ENCODE results near the gene DLGAP3.

Gene DLGAP3

DNA sequence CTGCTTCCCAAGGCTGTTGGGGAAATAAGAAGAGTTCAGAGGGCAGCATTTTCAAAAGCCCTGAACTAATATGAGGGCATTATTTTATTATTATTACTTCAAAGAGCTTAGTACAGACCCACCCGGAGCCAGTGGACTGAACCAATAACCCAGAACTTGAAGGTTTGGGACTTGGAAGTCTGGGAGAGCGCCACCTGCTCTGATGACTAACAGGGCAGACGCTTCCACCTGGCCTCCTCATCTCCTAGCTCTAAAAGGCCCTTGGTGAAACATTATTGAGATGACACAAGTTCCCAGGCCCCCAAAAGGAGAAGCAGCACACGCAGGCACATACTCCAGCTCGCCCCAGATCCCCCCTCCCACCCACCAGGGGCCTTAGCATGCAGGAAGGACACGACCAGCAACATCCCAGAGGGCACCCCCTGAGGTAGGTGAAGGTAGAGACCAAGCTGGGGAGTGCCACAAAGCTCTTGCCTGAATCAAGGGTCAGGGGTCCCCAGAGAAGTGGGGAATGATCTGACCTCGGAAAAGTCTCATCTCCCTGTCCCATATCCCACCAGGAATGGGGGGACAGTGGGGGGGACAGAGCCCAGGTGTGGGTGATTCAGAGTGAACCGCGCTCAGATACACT, 1.3 kb downstream of the DLGAP3 start:
- DNase-seq (ENCODE audit: low spot score) = no peak

- no peak for DNase-seq (ENCODE audit: low spot score)
Measured at GRCh38 chr1:34927316-34927715, 2.1 kb downstream of the DLGAP3 start.

DNA sequence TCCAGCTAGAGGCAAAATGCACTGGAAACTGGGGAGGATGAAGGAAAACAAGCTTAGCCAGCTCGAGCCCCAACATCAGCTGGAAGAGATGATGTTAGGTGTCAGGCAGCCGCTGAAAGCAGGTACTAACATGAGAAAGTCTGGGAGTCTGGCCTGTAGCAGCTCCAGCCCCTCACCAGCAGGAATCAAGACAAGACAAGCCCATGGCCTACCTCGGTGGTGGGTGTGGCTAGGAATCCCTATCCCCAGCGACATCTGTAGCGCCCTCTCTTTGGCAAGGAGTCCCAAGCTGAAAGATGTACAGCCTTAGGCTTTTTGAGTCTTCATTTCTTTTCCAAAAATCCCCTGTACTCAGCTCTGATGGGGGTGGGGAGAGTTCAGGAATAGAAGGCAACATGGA, 2.6 kb downstream of the DLGAP3 start:
- no peak for DNase-seq (ENCODE audit: low spot score)

GRCh38 chr1:34926156-34926555, 3.3 kb downstream of the DLGAP3 start:
- no peak for DNase-seq (ENCODE audit: low spot score)

GRCh38 chr1:34925730-34926129, 3.7 kb downstream of the DLGAP3 start:
- no peak for DNase-seq (ENCODE audit: low spot score)

GRCh38 chr1:34924759-34925555, 4.5 kb downstream of the DLGAP3 start:
- peak; percentile 82 for DNase-seq (ENCODE audit: low spot score)

- no peak for DNase-seq (ENCODE audit: low spot score)
Measured at GRCh38 chr1:34923490-34923889, 6.0 kb downstream of the DLGAP3 start.

DNA sequence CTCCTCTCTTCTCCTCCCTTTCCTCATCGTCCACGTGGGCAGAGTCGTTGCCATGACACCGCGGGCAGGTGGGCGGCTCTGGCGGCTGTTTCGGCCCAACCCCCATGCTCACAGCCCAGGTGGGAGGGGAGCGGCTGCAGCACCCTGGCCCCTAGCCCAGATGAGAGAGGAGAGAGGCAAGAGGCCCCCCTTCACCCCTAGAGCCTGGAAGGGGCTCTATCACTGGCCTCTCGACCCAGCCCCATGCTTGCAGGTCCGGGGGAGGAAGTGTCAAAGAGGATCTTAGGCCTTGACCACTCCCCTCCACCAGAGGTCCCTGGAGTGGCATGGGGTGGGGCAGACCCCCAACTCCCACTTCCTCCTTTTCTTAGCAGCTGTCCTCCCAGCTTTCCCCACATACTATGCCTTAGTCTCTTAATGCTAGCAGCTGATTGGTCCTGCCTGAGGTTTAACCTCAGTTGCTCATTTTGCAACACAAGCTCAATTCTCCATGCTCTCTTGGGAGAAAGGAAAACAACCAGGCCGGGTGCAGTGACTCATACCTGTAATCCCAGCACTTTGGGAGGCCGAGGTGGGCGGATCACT, 10.4 kb downstream of the DLGAP3 start:
- DNase-seq (ENCODE audit: low spot score) = no peak

- no peak for DNase-seq (ENCODE audit: low spot score)
Measured at GRCh38 chr1:34918386-34918976, 11.0 kb downstream of the DLGAP3 start.

GRCh38 chr1:34917017-34917416, 12.4 kb downstream of the DLGAP3 start:
- no peak for DNase-seq (ENCODE audit: low spot score)

DNA sequence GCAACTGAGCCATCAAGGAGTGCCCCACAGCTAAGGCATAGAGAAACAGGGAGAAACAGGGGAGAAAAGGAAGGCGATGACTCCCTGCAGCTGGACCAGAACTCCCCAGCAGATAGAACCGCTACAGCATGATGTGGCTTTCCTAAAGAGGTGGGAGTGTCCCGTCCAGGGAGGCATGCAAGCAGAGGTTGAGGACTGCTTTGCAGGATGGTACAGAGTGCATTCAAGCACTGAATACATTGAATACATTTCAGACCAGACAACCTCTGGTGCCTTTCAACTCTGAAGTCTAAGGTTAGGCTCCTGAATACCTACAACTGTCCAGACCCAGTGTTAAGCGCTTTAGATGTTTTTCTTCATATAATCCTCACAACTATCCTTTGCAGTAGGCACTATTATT, 13.3 kb downstream of the DLGAP3 start:
- DNase-seq (ENCODE audit: low spot score) = no peak

DNA sequence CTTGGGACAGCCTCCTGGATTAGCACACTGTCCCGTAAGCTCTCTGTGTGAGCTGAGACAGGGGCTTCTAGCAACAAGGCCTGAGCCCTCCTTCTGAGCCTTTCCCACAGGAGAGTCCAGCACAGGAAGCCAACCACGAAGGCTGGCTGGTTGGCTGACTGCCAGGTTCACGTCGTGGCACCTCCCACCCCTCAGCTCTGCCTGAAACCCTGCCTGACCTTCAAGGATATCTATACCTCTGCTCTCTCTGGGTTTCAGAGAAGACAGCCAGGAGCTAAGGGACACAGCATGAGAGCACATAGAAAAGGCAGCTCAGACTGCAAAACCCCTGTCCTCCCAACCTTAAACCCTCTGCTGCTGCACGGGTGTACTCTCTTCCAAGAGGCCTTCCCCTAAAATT, 13.9 kb downstream of the DLGAP3 start:
- DNase-seq (ENCODE audit: low spot score) = no peak

DNA sequence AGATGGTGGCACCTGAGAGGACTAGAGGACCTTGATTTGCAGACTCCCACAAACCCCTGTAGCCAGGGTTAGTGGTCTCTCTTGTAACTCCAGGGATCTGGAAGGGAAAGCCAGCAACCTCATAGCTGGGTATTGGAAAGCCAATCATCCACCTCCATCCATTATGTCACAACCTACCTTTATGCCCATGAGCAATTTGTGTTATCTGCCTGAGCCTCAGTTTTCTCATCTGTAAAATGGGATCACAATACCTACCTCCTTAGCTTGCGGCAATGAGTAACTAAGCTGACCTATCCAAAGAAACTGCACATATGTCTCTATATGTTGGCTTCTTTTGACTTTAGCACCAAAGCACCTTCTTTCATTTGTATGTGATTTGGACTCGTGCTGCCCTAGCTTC, 14.5 kb downstream of the DLGAP3 start:
- no peak for DNase-seq (ENCODE audit: low spot score)

DNA sequence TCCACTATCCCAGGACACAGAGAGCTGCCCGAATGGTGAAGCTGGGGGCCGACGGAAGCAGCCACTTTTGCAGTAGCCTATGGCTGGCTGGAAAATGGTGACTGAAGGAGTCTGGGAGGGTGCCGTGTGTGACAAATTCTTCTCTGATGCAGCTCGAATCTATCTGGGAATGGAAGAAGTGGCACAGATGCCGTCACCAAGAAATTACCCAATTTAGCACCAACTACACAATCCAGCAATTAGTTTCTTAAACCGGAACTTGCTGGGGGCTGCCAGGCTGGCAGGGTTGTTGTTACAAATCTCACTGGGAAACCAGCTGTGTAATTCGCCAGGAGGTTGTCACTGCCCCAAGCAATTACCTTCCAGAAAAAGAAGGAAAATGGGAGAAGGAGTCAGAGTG, 18.0 kb downstream of the DLGAP3 start:
- no peak for DNase-seq (ENCODE audit: low spot score)

DNA sequence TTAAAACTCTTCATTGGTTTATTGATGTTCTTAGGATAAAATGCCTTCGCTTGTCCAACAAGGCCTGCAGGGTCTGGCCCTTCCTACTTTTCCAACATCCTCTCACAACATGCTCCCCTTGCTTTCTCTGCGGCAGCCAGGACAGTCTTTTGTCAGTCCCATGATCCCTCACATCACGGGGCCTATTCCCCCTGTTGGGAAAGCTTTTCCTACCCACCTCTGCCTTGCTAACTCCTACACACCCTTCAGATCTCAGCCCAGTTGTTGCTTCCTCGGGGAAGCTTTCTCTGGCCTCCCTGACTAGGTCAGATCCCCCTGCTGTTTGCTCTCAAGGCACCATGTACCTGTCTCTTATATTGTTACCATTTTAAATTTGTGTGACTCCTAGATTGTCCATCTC, 19.0 kb downstream of the DLGAP3 start:
- DNase-seq (ENCODE audit: low spot score) = no peak

DNA sequence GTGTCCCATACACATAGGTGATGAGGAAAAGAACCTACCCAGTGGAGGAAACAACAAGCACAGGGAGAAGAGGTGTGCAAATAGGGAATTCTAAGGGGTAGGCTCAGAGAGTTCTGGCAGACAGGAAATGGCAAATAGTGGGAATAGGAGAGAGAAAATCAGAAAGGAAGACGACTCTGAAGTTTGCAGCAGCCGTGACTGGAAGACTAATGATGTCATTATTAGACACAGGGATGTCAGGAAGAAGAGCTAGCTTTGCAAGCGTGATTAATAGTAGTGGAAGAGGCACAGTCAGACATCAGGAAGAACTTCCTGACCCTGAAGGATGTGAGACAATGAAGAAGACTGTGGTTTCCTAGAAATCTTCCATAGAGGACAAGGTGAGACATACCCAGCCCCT, 21.1 kb downstream of the DLGAP3 start:
- no peak for DNase-seq (ENCODE audit: low spot score)

DNA sequence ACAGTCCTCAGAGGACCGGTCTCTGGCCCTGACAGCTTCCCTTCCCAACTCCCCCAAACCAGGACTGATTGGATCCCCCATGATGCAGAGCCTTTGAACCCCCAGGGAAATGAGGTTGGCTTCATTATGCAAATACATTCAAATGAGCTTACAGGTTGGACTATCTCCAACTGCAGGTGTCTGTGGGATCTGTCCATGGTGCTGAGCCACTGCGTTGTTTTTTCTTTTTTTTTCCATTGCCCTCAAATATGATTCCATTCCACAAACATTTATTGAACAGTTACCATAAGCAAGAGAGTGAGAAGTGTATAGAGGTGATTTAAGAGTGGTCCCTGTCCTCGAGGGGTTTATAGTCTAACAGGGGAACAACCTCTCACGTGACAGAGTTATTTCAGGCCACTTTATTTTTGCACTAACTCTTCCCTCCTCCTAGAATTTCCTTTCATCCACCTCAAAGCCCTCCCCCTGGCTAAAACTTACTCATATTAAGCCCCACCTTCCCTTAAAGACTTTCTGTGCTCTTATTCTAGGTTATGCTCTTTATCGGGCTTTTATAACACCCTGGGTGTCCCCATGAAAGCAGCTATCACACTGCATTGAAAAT, 21.9 kb downstream of the DLGAP3 start:
- DNase-seq (ENCODE audit: low spot score) = no peak

DNA sequence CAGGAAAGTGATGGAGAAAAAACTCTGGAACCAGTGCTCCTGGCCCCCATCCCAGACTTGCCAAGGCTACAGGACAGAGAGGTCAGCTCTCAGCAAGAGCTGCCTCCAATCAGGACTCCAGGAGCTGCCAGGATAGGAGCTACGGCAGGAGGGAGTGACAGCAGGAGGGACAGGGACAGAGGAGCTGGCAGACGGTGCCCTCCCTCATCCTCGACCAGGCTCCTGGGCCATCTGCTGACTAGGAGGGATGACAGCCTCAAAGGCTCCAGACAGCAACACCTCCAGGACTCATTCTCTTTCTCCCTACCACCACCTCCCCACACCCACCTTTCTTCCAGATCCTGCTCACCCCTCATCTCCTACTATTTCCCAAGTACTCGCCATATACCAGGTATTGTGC, 22.7 kb downstream of the DLGAP3 start:
- DNase-seq (ENCODE audit: low spot score) = no peak

- DNase-seq (ENCODE audit: low spot score) = no peak
Measured at GRCh38 chr1:34906222-34906621, 23.2 kb downstream of the DLGAP3 start.

DNA sequence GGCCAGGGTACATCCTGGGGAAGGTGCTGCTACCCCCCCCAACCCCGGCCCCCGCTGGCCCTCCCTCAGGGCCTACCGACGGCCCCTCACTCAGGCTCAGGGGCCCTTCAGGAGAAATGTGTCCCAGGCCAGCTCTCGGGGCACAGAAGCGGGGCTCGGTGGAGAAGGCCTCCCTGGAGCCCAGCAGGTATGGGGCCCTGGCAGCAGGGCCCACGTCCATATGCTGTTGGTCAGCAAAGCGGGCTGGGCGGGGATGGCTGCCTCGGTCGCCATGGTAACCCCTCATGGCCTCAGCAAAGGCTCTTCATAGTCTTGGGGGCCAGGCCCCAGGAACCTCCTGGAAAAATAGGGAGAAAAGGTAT, 24.4 kb downstream of the DLGAP3 start:
- DNase-seq (ENCODE audit: low spot score) = no peak

GRCh38 chr1:34904236-34905097, 25.0 kb downstream of the DLGAP3 start:
- DNase-seq (ENCODE audit: low spot score) = no peak

- DNase-seq (ENCODE audit: low spot score) = no peak
Measured at GRCh38 chr1:34901919-34902318, 27.5 kb downstream of the DLGAP3 start.
